Right forelimb (tissue), 1 donor: ENCODE data around the gene KCNB1.

Experiments
- DNase-seq: peaks from one replicate; pipeline ENCODE4 v3.0.0-alpha.2; 2018

The KCNB1 gene

GRCh38 chr20:49496553-49497397 lies 14.3 kb upstream of the KCNB1 start:
- no peak for DNase-seq

GRCh38 chr20:49496043-49496442 lies 13.6 kb upstream of the KCNB1 start:
- no peak for DNase-seq

GRCh38 chr20:49490689-49491088 lies 8.2 kb upstream of the KCNB1 start:
- no peak for DNase-seq

GRCh38 chr20:49489688-49490087 lies 7.2 kb upstream of the KCNB1 start:
- DNase-seq = no peak

- DNase-seq = no peak
Observed at GRCh38 chr20:49486064-49486463, 3.6 kb upstream of the KCNB1 start.

GRCh38 chr20:49485563-49485962 lies 3.1 kb upstream of the KCNB1 start:
- DNase-seq = no peak

- peak; percentile 89 for DNase-seq
Observed at GRCh38 chr20:49484180-49485140, 2.0 kb upstream of the KCNB1 start.

GRCh38 chr20:49483696-49484123 lies 1.2 kb upstream of the KCNB1 start:
- no peak for DNase-seq

GRCh38 chr20:49483018-49483695 lies 689 bp upstream of the KCNB1 start:
- no peak for DNase-seq

GRCh38 chr20:49482173-49482572 lies 295 bp downstream of the KCNB1 start:
- no peak for DNase-seq

- no peak for DNase-seq
Observed at GRCh38 chr20:49481116-49481515, 1.4 kb downstream of the KCNB1 start.

GRCh38 chr20:49480236-49480635 lies 2.2 kb downstream of the KCNB1 start:
- DNase-seq = no peak

GRCh38 chr20:49479785-49480184 lies 2.7 kb downstream of the KCNB1 start:
- DNase-seq = no peak

GRCh38 chr20:49478754-49479689 lies 3.4 kb downstream of the KCNB1 start:
- DNase-seq = no peak

- no peak for DNase-seq
Observed at GRCh38 chr20:49478266-49478665, 4.2 kb downstream of the KCNB1 start.

- no peak for DNase-seq
Observed at GRCh38 chr20:49477200-49477599, 5.3 kb downstream of the KCNB1 start.

GRCh38 chr20:49476016-49476355 lies 6.5 kb downstream of the KCNB1 start:
- DNase-seq = no peak

- no peak for DNase-seq
Observed at GRCh38 chr20:49475292-49476015, 7.0 kb downstream of the KCNB1 start.

GRCh38 chr20:49471397-49471796 lies 11.1 kb downstream of the KCNB1 start:
- no peak for DNase-seq

GRCh38 chr20:49470922-49471321 lies 11.5 kb downstream of the KCNB1 start:
- no peak for DNase-seq

GRCh38 chr20:49469060-49469459 lies 13.4 kb downstream of the KCNB1 start:
- DNase-seq = no peak
